GM12874 (cell line): ENCODE measurements around the gene RIMOC1.

Experiments
- TF ChIP-seq, protein P1 (sequence below): IDR thresholded peaks from 2 replicates; pipeline ENCODE4 v1.5.1; 2011; ENCODE audit warnings: low read depth, mild to moderate bottlenecking, control low read depth, low read length, moderate library complexity; ENCODE audit not compliant: insufficient read depth

Gene RIMOC1

DNA sequence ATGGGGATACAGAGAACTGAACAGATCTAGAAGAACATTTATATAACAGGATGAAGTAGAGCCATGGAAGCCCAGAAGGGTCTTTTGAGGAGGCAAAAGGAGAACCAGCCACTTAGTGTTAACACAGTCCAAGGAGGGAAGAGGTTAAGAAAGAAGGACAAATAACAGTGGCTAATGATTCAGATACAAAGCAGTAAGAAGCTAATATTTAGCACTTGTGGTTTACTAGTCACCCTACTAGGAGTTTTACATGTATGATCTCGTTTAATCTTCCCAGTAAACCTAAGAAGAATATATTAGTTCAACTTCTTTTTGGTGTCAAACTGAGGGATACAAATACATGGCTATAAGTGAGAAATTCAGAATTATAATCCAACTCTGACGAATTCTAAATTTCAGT, 28.6 kb downstream of the RIMOC1 start:
- TF ChIP-seq, protein P1, sequence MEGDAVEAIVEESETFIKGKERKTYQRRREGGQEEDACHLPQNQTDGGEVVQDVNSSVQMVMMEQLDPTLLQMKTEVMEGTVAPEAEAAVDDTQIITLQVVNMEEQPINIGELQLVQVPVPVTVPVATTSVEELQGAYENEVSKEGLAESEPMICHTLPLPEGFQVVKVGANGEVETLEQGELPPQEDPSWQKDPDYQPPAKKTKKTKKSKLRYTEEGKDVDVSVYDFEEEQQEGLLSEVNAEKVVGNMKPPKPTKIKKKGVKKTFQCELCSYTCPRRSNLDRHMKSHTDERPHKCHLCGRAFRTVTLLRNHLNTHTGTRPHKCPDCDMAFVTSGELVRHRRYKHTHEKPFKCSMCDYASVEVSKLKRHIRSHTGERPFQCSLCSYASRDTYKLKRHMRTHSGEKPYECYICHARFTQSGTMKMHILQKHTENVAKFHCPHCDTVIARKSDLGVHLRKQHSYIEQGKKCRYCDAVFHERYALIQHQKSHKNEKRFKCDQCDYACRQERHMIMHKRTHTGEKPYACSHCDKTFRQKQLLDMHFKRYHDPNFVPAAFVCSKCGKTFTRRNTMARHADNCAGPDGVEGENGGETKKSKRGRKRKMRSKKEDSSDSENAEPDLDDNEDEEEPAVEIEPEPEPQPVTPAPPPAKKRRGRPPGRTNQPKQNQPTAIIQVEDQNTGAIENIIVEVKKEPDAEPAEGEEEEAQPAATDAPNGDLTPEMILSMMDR = no peak

DNA sequence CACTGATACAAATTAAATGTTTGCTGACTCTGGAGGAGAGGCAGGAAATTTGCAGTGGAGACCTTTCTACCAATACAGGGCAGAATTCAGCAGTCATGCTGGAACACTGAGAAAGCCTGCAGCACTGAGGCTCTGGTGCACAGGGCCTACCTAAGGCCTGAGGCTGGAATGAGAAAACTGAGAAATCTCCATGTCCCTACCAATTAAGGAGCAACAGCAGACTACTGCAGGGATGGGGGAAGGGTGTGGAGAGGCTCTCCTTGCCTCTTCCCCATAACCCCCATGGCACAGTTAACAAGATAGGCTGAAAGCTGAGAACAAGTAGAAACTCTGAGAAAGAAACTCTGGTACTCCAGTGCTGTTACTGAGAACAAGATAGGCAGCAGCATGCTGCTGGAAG, 31.4 kb downstream of the RIMOC1 start:
- TF ChIP-seq, protein P1 = no peak

DNA sequence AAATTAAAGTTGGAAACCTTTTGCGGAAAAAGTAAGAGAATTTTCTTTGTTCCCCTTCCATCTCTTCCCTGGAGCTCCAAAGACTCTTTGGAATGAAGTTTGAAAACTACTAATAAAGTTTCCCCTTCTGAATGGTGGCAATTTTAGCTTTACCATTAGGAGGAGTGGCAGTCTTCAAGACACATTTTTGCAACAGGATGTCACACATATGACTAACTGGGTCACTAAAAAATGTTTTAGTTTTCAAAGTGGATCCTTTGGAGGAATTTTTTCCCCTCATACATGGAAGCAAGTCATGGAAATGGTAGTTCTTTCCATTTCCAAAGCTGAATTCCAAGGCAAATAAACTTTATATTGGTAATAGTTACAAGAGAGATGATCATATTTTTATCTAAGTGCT, 36.5 kb downstream of the RIMOC1 start:
- TF ChIP-seq, protein P1 = no peak

DNA sequence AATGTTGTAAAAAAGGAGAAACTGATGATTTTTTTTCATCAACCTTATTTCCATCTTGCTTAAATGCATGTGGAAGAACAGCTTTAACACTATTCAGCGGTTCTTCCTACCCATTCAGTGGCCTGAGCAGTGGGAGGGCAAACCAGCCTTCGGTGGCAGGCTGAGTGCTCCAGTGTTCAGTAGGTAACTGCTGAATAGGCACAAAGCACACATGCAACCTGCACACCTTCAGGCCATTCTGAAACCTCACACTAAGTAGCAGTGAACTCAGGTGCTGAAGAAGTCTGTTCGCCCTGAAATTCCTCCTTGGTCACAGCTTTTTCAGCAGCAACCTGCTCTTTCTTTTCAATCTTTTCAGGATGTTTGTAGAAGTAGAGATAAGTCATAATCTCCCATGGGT, 47.1 kb downstream of the RIMOC1 start:
- TF ChIP-seq, protein P1 = no peak
